Measurements from ENCODE around the gene ADCY6.

The ADCY6 gene

GRCh38 chr12:48750769-48751356 is 38.0 kb downstream of the ADCY6 start (continued):
- no peak for TF ChIP-seq ARNTL (CRISPR knock-in tag; IDR thresholded peaks at IDR 0.05; ENCODE audit: borderline replicate concordance, low read depth)
- TF ChIP-seq RARB (CRISPR knock-in tag; IDR thresholded peaks at IDR 0.05), result no peak

- ATAC-seq, result no peak
- TF ChIP-seq ZFP3 (CRISPR knock-in tag; IDR thresholded peaks at IDR 0.05) (no peak), PPARA (CRISPR knock-in tag; IDR thresholded peaks at IDR 0.05; ENCODE audit: borderline replicate concordance) (no peak), RARB (CRISPR knock-in tag; IDR thresholded peaks at IDR 0.05) (no peak), CSDC2 (CRISPR knock-in tag; IDR thresholded peaks at IDR 0.05) (no peak), ARNTL (CRISPR knock-in tag; IDR thresholded peaks at IDR 0.05; ENCODE audit: borderline replicate concordance, low read depth) (no peak), ZNF565 (CRISPR knock-in tag; conservative IDR thresholded peaks at IDR 0.05; ENCODE audit: low read depth) (no peak), OSR1 (CRISPR knock-in tag; IDR thresholded peaks at IDR 0.05) (no peak), PATZ1 (CRISPR knock-in tag; IDR thresholded peaks at IDR 0.05; ENCODE audit: borderline replicate concordance) (no peak), ESRRG (CRISPR knock-in tag; IDR thresholded peaks at IDR 0.05) (no peak), ZNF8 (CRISPR knock-in tag; IDR thresholded peaks at IDR 0.05) (no peak), GLIS3 (CRISPR knock-in tag; IDR thresholded peaks at IDR 0.05) (no peak), BACH2 (CRISPR knock-in tag; IDR thresholded peaks at IDR 0.05; ENCODE audit: borderline replicate concordance) (no peak), TOX (CRISPR knock-in tag; IDR thresholded peaks at IDR 0.05; ENCODE audit: borderline replicate concordance) (no peak), SNAI2 (CRISPR knock-in tag; IDR thresholded peaks at IDR 0.05) (no peak), POU6F1 (CRISPR knock-in tag; IDR thresholded peaks at IDR 0.05; ENCODE audit: borderline replicate concordance, low read depth) (no peak), TCF4 (CRISPR knock-in tag; IDR thresholded peaks at IDR 0.05; ENCODE audit: borderline replicate concordance) (no peak), ISL1 (CRISPR knock-in tag; IDR thresholded peaks at IDR 0.05) (no peak), CREB5 (CRISPR knock-in tag; IDR thresholded peaks at IDR 0.05; ENCODE audit: low read depth) (no peak), ZFP30 (CRISPR knock-in tag; IDR thresholded peaks at IDR 0.05) (no peak)
Observed at GRCh38 chr12:48750215-48750614, 38.7 kb downstream of the ADCY6 start.

- ATAC-seq, result no peak
- TF ChIP-seq RARB (CRISPR knock-in tag; IDR thresholded peaks at IDR 0.05) (no peak), POU6F1 (CRISPR knock-in tag; IDR thresholded peaks at IDR 0.05; ENCODE audit: borderline replicate concordance, low read depth) (no peak), TSHZ2 (CRISPR knock-in tag; IDR thresholded peaks at IDR 0.05) (no peak), ZNF70 (CRISPR knock-in tag; IDR thresholded peaks at IDR 0.05) (no peak), ARNTL (CRISPR knock-in tag; IDR thresholded peaks at IDR 0.05; ENCODE audit: borderline replicate concordance, low read depth) (no peak), CREB5 (CRISPR knock-in tag; IDR thresholded peaks at IDR 0.05; ENCODE audit: low read depth) (no peak), ZC3H10 (CRISPR knock-in tag; IDR thresholded peaks at IDR 0.05) (no peak), GLIS3 (CRISPR knock-in tag; IDR thresholded peaks at IDR 0.05) (no peak), ZNF565 (CRISPR knock-in tag; conservative IDR thresholded peaks at IDR 0.05; ENCODE audit: low read depth) (no peak), BACH2 (CRISPR knock-in tag; IDR thresholded peaks at IDR 0.05; ENCODE audit: borderline replicate concordance) (no peak), CSDC2 (CRISPR knock-in tag; IDR thresholded peaks at IDR 0.05) (no peak), ZFP3 (CRISPR knock-in tag; IDR thresholded peaks at IDR 0.05) (no peak), CSRNP3 (CRISPR knock-in tag; IDR thresholded peaks at IDR 0.05) (no peak), SNAI2 (CRISPR knock-in tag; IDR thresholded peaks at IDR 0.05) (no peak), ESRRG (CRISPR knock-in tag; IDR thresholded peaks at IDR 0.05) (no peak), TOX (CRISPR knock-in tag; IDR thresholded peaks at IDR 0.05; ENCODE audit: borderline replicate concordance) (no peak), OSR1 (CRISPR knock-in tag; IDR thresholded peaks at IDR 0.05) (no peak), PPARA (CRISPR knock-in tag; IDR thresholded peaks at IDR 0.05; ENCODE audit: borderline replicate concordance) (no peak)
Observed at GRCh38 chr12:48744251-48745008, 44.5 kb downstream of the ADCY6 start.

All from SK-N-SH treated with all-trans-retinoic acid at 6 μM for 48 hours (cell line).